GM18951 (cell line): ENCODE results near the gene PIP4K2C.
A peak's percentile ranks its signal among the peaks of the same experiment; 100 is the strongest.

ENCODE experiments used
- POLR2A ChIP-seq: IDR thresholded peaks from 4 replicates; pipeline ENCODE4 v1.6.1; 2011; ENCODE audit warnings: mild to moderate bottlenecking; ENCODE audit not compliant: insufficient read length, insufficient read depth; ENCODE audit errors: extremely low read depth
- in situ Hi-C: fragments of 300-500 bp; cut with MboI; formaldehyde crosslinking; loops from one replicate; pipeline ENCODE4 v1.12.0; 2022; ENCODE audit warnings: low sequenced_read_pairs, mixed read lengths, inconsistent platforms; ENCODE audit not compliant: unreplicated experiment

The PIP4K2C gene

GRCh38 chr12:57590864-57591781 lies at the start of gene PIP4K2C:
Gene PIP4K2C, plus strand, starts transcription at chr12:57591192. Its CDS starts 98 bp downstream, at chr12:57591290.
- in situ Hi-C loops = no loop called here
- peak; percentile 88 for TF ChIP-seq POLR2A

DNA sequence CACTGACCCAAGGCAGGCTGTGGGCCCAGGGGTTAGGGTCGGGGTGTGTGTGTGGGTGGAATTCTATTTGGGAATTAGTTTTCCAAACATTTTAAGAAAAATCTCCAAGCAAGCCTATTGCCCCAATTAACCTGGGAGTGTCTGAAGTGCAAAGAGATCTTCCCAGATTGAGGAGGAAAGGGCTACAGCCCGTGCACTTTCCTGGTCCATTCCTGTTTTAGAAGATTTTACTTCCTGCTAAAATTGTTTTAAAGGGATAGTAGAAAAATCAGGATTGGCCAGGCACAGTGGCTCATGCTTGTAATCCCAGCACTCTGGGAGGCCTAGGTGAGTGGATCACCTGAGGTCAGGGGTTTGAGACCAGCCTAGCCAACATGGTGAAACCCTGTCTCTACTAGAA lies 49.3 kb upstream of the PIP4K2C start:
- in situ Hi-C loops = no loop called here
- no peak for TF ChIP-seq POLR2A

DNA sequence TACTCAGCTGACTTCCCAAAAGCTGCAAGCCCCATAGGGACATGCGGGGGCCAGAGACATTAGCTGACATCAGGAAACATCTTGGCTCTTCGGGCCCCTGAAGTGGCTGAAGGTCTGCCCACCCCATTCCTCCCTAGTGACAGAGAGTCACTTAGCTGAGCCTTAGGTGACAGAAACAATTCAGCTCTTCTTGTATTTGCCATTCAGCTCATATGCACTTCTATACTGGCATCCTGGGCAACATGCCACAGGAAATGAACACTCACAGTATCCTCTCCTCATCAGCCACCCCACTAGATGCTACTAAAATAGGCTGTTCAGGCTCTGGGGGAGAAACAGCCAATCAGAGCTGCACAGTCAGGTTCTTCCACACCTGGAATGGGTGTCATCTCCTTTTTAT lies 47.4 kb upstream of the PIP4K2C start:
- TF ChIP-seq POLR2A = no peak
- in situ Hi-C loops = no loop called here

- TF ChIP-seq POLR2A = no peak
- in situ Hi-C loops = no loop called here
Observed at GRCh38 chr12:57545809-57546437, 45.1 kb upstream of the PIP4K2C start.

DNA sequence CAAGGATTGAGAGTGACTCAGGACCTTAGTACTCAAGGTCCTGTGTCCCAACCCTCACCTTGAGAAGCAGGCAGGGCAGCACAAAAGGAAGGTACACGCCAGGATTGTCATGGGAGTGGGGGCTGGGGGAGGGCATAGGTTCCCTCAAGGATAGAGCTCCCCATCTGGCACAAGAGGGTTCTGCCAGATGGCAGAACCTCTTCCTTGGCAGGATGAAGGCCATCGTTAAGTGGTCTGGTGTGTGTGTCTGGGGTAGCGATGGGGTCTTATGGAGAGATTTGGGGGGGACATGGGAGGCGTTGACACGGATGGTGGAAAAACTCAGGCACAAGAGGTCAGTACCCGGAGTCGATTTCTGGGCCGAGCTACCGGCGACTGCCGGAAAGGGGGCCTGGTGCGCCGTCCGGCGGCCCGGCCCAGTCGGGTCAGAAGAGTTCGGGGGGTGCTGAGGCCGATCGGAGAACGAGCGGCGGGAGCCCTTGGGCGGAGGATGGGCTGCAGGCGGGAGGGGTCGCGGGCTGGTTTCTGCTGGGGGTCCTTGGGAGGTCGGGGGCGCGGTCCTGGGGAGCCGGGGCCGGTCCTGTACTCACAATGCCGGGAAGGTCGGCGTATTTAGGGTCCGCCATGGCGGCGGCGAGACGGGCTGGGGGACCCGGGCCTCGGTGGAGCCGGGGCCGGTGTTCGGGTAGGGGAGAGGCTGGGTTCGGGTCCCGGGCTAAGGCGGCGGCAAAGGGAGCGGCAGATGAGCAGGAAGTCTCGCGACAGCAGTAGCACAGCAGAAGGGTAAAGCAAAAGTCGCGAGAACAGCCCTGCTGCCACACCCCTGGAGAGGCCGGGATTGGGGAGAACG lies 44.3 kb upstream of the PIP4K2C start, which contains the start of gene DCTN2:
DCTN2 (minus strand) TSS at position 755 of the 850 bp plus-strand sequence; CDS start at position 626, 129 bp downstream.
- peak; percentile 66 for TF ChIP-seq POLR2A
- in situ Hi-C loops = no loop called here

DNA sequence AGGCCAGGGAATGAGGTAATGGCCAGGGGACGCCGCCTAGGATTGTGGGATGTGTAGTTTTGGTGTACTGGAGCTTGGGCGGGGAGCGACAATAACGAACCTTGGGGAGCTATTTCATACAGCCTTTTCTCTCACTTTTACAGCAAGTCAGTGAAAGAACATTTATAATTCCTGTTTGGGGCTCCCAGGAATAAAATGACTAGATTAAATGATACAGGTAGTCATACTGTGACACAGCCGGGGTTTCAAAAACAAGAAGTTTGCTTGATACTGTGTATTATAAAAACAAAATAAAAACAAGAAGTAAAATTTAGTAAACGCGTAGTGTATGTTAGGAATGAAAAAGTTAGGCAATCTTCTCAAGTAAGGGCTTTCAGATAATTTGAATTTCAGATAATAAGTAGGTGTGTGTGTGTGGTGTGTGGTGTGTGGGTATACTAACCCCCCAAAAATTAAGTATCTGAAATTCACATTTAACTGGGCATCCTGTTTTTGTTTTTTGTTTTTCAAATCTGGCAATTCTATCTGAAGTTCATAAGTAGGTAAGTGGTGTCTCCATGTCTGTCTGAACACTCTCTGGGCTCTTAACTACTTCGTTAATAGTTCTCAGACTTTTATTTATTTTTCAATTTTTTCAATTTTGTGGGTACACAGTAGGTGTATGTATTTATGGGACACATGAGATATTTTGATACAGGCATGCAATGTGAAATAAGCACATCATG lies 43.5 kb upstream of the PIP4K2C start:
- in situ Hi-C loops = no loop called here
- no peak for TF ChIP-seq POLR2A

DNA sequence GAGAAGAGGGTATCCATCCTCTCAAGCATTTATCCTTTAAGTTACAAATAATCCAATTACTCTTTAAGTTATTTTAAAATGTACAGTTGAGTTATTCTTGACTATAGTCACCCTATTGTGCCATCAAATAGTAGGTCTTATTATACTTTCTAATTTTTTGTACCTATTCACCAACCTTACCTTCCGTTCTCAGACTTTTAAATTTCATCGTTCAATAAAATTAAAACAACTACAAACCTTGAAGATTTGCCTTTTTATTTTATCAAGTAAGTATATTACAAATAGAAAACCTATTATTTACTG lies 43.0 kb upstream of the PIP4K2C start:
- TF ChIP-seq POLR2A = no peak
- in situ Hi-C loops = no loop called here

DNA sequence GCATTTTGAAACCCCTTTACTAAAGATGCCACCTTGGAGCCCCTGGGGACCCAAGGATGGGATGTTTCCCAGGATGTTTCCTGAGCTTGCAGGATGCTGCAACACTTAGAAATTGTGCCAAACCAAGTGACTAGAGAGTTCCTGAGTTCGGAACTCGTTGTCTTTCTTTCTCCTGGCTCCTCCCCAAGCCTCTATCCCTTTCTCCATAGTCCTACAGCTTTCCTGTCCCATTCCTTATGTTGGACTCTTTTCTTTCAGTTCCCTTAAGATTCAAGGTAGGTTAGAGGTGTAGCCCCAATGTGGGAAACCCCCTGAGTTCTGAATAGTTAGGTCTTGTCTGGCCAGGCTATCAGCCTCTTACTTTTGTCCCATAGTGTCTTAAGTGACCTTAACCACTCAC lies 42.5 kb upstream of the PIP4K2C start:
- in situ Hi-C loops = no loop called here
- TF ChIP-seq POLR2A = no peak

GRCh38 chr12:57549203-57549908 lies 41.6 kb upstream of the PIP4K2C start:
- in situ Hi-C loops = no loop called here
- no peak for TF ChIP-seq POLR2A

DNA sequence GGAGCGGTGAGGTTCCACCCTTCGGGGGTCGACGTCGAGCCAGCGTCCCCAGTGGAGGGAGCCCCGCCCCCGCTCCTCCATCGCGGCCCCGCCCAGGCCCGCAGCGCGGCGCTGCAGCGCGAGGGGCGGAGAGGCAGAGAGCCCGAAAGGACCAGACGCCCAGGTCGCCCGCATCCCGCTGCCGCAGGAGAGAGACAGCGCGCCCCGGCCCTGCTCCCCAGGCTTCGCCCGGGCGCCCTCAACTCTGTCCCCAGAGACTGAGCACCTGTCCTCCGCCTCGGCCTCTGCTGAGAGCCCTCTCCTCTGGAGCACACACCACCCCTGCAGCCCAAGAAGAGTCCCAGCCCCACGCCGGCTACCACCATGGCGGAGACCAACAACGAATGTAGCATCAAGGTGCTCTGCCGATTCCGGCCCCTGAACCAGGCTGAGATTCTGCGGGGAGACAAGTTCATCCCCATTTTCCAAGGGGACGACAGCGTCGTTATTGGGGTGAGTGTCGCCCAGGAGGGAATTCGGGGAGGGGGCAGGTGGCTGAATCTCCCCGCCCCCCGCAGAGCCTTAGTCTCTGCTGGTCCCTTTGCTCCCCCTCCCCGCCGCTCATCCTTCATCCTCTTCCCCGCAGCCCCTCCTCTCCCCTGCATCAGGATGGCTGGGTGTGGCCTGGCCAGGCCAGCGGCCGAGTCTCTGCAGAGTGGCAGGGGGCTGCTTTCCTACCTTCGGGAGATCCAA lies 40.9 kb upstream of the PIP4K2C start, which contains the start of gene KIF5A:
KIF5A (plus strand) TSS at position 136 of the 732 bp plus-strand sequence; CDS start at position 364, 228 bp downstream.
- TF ChIP-seq POLR2A = no peak
- in situ Hi-C loops = no loop called here
